ENCODE data around the gene CBX2. TPM values are rescaled to one million over a fixed set of nuclear protein-coding genes. Genes with fewer than 3 reads are reported as not detected.

The CBX2 gene
- total RNA-seq, 1 donor from 2014 or later = 2.6 TPM

GRCh38 chr17:79785017-79785899 is 7.3 kb downstream of the CBX2 start:
- peaks cover 70% of the 10 kb centered on the region for H3K27me3 ChIP-seq (ENCODE audit: low read depth)
- TF ChIP-seq CTCF (IDR thresholded peaks at IDR 0.05; ENCODE audit: borderline replicate concordance) = no peak
- no peak overlapping the region for H3K27ac ChIP-seq (replicated peaks)
- no peaks in the 10 kb centered on the region for H3K9me3 ChIP-seq (replicated peaks)
- no peak overlapping the region for H3K4me3 ChIP-seq
- intact Hi-C loops (cut with micrococcal nuclease) = no loop called here
- no peaks in the 10 kb centered on the region for H3K36me3 ChIP-seq
- H3K4me1 ChIP-seq = peaks cover 21% of the 10 kb centered on the region
- DNase-seq = no peak

- Histone ChIP-seq H3K4me1 (peaks cover 27% of the 10 kb centered on the region), H3K36me3 (no peaks in the 10 kb centered on the region), H3K27me3 (ENCODE audit: low read depth) (peaks cover 79% of the 10 kb centered on the region), H3K27ac (replicated peaks) (no peak overlapping the region), H3K4me3 (no peak overlapping the region), H3K9me3 (replicated peaks) (no peaks in the 10 kb centered on the region)
- TF ChIP-seq CTCF (IDR thresholded peaks at IDR 0.05; ENCODE audit: borderline replicate concordance) = no peak
- intact Hi-C loops (cut with micrococcal nuclease) = no loop called here
- DNase-seq = no peak
Observed at GRCh38 chr17:79785900-79786810, 8.2 kb downstream of the CBX2 start.

GRCh38 chr17:79786930-79787643 is 9.1 kb downstream of the CBX2 start:
- TF ChIP-seq CTCF (IDR thresholded peaks at IDR 0.05; ENCODE audit: borderline replicate concordance) = no peak
- no peak overlapping the region for H3K4me3 ChIP-seq
- no peaks in the 10 kb centered on the region for H3K9me3 ChIP-seq (replicated peaks)
- intact Hi-C loops (cut with micrococcal nuclease) = no loop called here
- no peaks in the 10 kb centered on the region for H3K36me3 ChIP-seq
- H3K4me1 ChIP-seq = peaks cover 35% of the 10 kb centered on the region
- H3K27ac ChIP-seq (replicated peaks) = no peak overlapping the region
- peaks cover 81% of the 10 kb centered on the region for H3K27me3 ChIP-seq (ENCODE audit: low read depth)
- DNase-seq = no peak

GRCh38 chr17:79788455-79788854 is 10.5 kb downstream of the CBX2 start:
- no peak for DNase-seq
- no peak overlapping the region for H3K4me3 ChIP-seq
- H3K9me3 ChIP-seq (replicated peaks) = no peaks in the 10 kb centered on the region
- H3K4me1 ChIP-seq = peaks cover 49% of the 10 kb centered on the region
- H3K27me3 ChIP-seq (ENCODE audit: low read depth) = peaks cover 92% of the 10 kb centered on the region
- no peaks in the 10 kb centered on the region for H3K36me3 ChIP-seq
- no peak for TF ChIP-seq CTCF (IDR thresholded peaks at IDR 0.05; ENCODE audit: borderline replicate concordance)
- intact Hi-C loops (cut with micrococcal nuclease) = no loop called here
- no peak overlapping the region for H3K27ac ChIP-seq (replicated peaks)

Measured in left ventricle myocardium inferior (tissue), 1 donor.